Measurements from ENCODE around the gene NFE2L3. TPM values are rescaled to one million over a fixed set of nuclear protein-coding genes. Genes with fewer than 3 reads are reported as not detected.
A peak's percentile ranks its signal among the peaks of the same experiment; 100 is the strongest.

Gene NFE2L3
- total and polyA plus RNA-seq, 2 of the 4 experiments (the other 2 are of a cell fraction): 28.0 to 43.2 TPM

DNA sequence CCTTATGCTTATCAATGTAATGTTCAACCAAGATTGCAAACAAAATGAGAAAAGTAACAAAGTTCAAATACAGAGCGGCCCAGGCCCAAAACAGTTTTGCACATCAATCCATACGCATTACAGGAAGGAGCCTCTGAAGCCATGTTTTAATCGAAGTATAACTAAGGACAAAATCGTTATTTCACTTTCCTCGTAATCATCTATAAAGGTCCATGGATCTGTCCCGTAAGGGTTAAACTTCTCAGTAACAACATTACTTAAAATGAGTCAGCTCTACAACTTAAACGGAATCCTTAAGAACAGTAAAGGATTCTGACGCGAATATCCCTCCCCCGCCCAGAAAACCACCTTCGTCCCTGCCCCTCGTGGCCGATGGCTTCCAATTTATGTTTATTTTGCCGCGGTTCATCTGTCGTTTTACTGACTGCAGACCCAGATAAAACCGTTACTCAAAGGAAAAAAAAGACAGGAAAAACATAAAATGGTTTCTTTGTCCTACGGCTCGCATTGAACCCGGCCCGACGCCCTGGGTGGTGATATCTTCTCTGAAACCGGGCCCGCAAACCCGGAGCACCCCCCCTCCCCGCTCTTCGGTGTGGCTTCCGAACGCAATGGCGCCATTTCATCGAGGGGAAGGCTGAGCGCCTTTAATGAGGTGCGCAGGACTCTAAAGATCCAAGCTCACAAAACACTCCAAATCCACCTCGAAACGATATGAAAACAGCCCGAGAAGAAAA, 47.5 kb downstream of the NFE2L3 start:
- Histone ChIP-seq H3K9ac (ENCODE audit: low read depth, low read length) (peak overlapping the region; percentile 97), H3K14ac (replicated peaks; ENCODE audit: low read depth, low read length) (peak overlapping the region; percentile 67), H3K4me2 (ENCODE audit: low read depth, low read length) (peak overlapping the region; percentile 85), H4K5ac (ENCODE audit: low read depth, low read length) (peak overlapping the region; percentile 82), H2AK5ac (ENCODE audit: low read depth, low read length) (peak overlapping the region; percentile 29; the same call in 1 of the 2 replicates), H2BK15ac (ENCODE audit: low read depth, low read length) (no peak overlapping the region), H2BK20ac (ENCODE audit: low read depth, low read length) (no peak overlapping the region), H3K9me1 (ENCODE audit: insufficient read depth, low read length) (no peaks in the 10 kb centered on the region), H2AFZ (replicated peaks; ENCODE audit: low read length, poor library complexity) (no peak overlapping the region), H3K27ac (ENCODE audit: insufficient read depth, low read length) (peak overlapping the region; percentile 94), H3K18ac (ENCODE audit: low read depth, low read length) (peak overlapping the region; percentile 67), H2BK5ac (ENCODE audit: low read depth, low read length, poor library complexity, severe bottlenecking) (peak overlapping the region; percentile 93), H4K8ac (ENCODE audit: low read depth in 2 of 2, low read length in 2 of 2) (peak overlapping the region; percentile 52 to 90), H2BK120ac (ENCODE audit: low read depth, low read length) (no peak overlapping the region), H4K20me1 (ENCODE audit: insufficient read depth, low read length) (peaks cover 81% of the 10 kb centered on the region), H3K4me1 (ENCODE audit: control insufficient read depth, insufficient read depth, low read length) (peaks cover 2% of the 10 kb centered on the region; the same call in 1 of the 2 replicates), H3K4ac (ENCODE audit: low read depth, low read length) (peak overlapping the region; percentile 98), H3K56ac (ENCODE audit: extremely low read depth, insufficient read depth, low read length) (peak overlapping the region; percentile 98), H3K36me3 (ENCODE audit: control insufficient read depth, insufficient read depth, low read length) (peaks cover 22% of the 10 kb centered on the region), H3K27me3 (ENCODE audit: control insufficient read depth, insufficient read depth, low read length) (no peaks in the 10 kb centered on the region), H2AK9ac (replicated peaks; ENCODE audit: low read depth, low read length, poor library complexity) (peak overlapping the region; percentile 75), H3K9me3 (ENCODE audit: control insufficient read depth, insufficient read depth, low read length) (no peaks in the 10 kb centered on the region), H4K91ac (ENCODE audit: insufficient read depth, low read depth, low read length) (peak overlapping the region; percentile 20), H3K79me1 (ENCODE audit: low read depth in 1 of 2, low read length in 2 of 2) (0 out of 4 replicates have a peak, but pooled peaks cover under 1 to 3% of the 10 kb centered on the region in 2 experiments), H3K4me3 (ENCODE audit: insufficient read depth, low read depth, low read length) (peak overlapping the region; percentile 81), H3K23ac (ENCODE audit: low read depth, low read length) (peak overlapping the region; percentile 84)
- ATAC-seq (ENCODE audit: low read depth) (no peak), DNase-seq (peak; percentile 54)
- TSS peak; percentile 24 for BruUV-seq (replicated peaks)
- in situ Hi-C loops (cut with MboI; ENCODE audit: low sequenced_read_pairs): loop anchor here (10.0 to 25.0 kb wide), 5 partner anchors 345 to 945 kb away; partner anchors contain the start of genes HOXA2, HOXA5, HOXA6 and SKAP2
- CTCF ChIA-PET: interaction anchor here (2.1 to 2.7 kb wide), 2 partner anchors 10 to 108 kb away, joined by 7 to 10 read pairs; no protein-coding TSS in a partner anchor
- dilution Hi-C loops (cut with HindIII; ENCODE audit: low sequenced_read_pairs, unreplicated experiment): no loop called here
- WGBS, 2 experiments (ENCODE audit: extremely low coverage in 2 of 2, insufficient read length in 1 of 2): 0% methylated on average over 6 of the region's 36 CpGs; no CpG with 5 or more reads in 1 of the 2 experiments
- intact Hi-C loops (cut with micrococcal nuclease): loop anchor here (2.0 to 10.0 kb wide), 8 partner anchors 158 to 1968 kb away; no protein-coding TSS in a partner anchor
- POLR2A ChIA-PET (ENCODE audit: unreplicated experiment): interaction anchor here (0.7 to 0.9 kb wide), 2 partner anchors 11 to 190 kb away, joined by 3 read pairs; no protein-coding TSS in a partner anchor
- TF ChIP-seq, protein P1, sequence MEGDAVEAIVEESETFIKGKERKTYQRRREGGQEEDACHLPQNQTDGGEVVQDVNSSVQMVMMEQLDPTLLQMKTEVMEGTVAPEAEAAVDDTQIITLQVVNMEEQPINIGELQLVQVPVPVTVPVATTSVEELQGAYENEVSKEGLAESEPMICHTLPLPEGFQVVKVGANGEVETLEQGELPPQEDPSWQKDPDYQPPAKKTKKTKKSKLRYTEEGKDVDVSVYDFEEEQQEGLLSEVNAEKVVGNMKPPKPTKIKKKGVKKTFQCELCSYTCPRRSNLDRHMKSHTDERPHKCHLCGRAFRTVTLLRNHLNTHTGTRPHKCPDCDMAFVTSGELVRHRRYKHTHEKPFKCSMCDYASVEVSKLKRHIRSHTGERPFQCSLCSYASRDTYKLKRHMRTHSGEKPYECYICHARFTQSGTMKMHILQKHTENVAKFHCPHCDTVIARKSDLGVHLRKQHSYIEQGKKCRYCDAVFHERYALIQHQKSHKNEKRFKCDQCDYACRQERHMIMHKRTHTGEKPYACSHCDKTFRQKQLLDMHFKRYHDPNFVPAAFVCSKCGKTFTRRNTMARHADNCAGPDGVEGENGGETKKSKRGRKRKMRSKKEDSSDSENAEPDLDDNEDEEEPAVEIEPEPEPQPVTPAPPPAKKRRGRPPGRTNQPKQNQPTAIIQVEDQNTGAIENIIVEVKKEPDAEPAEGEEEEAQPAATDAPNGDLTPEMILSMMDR (conservative IDR thresholded peaks at IDR 0.05; ENCODE audit: low read depth, low read length): no peak
- peak; percentile 60; the same call in 1 of the 2 replicates for TF ChIP-seq MXI1 (IDR thresholded peaks at IDR 0.05; ENCODE audit: borderline replicate concordance, low read depth, low read length)
